ENCODE results near the gene PROS1.
A peak's percentile ranks its signal among the peaks of the same experiment; 100 is the strongest.
"Not testable (repeated sequence)": the region's sequence is repeated elsewhere in the genome, so short reads cannot be mapped to it uniquely, and the experiment has no call there.

The PROS1 gene

GRCh38 chr3:93878250-93879017, 95.3 kb downstream of the PROS1 start:
- not testable (repeated sequence) for DNase-seq

GRCh38 chr3:93877427-93877826, 96.3 kb downstream of the PROS1 start:
- DNase-seq = not testable (repeated sequence)

- not testable (repeated sequence) for DNase-seq
Observed at GRCh38 chr3:93873412-93873811, 100.3 kb downstream of the PROS1 start.

GRCh38 chr3:93867425-93867824, 106.3 kb downstream of the PROS1 start:
- no peak for DNase-seq

- no peak for DNase-seq
Observed at GRCh38 chr3:93861017-93861416, 112.7 kb downstream of the PROS1 start.

GRCh38 chr3:93855401-93855800, 118.3 kb downstream of the PROS1 start:
- DNase-seq = no peak

GRCh38 chr3:93852228-93852627, 121.5 kb downstream of the PROS1 start:
- DNase-seq = not testable (repeated sequence)

GRCh38 chr3:93843981-93844380, 129.7 kb downstream of the PROS1 start:
- DNase-seq = peak in 1 of 56 donors; percentile 3

- DNase-seq = not testable (repeated sequence)
Observed at GRCh38 chr3:93839193-93839592, 134.5 kb downstream of the PROS1 start.
